Activated naive CD8-positive, alpha-beta T cell treated with anti-CD3 and anti-CD28 coated beads for 36 hours (primary cell): Measurements from ENCODE around the gene ELAVL3. TPM values are rescaled to one million over a fixed set of nuclear protein-coding genes. Genes with fewer than 3 reads are reported as not detected.
"Not testable (repeated sequence)": the region's sequence is repeated elsewhere in the genome, so short reads cannot be mapped to it uniquely, and the experiment has no call there.

ENCODE experiments used
- DNase-seq: peaks from one replicate; pipeline ENCODE4 v3.0.0; 2021
- H3K27ac Mint-ChIP-seq: one replicate; pipeline ENCODE4 v1.8.0; 2022; ENCODE audit warnings: mild to moderate bottlenecking, moderate library complexity, mixed read lengths
- H3K27me3 Mint-ChIP-seq: one replicate; pipeline ENCODE4 v1.8.0; 2022; ENCODE audit warnings: mild to moderate bottlenecking, mixed read lengths
- H3K36me3 Mint-ChIP-seq: one replicate; pipeline ENCODE4 v1.8.0; 2021; ENCODE audit warnings: mild to moderate bottlenecking, mixed read lengths
- H3K4me1 Mint-ChIP-seq: one replicate; pipeline ENCODE4 v1.8.0; 2021; ENCODE audit warnings: mixed read lengths
- H3K4me3 Mint-ChIP-seq: one replicate; pipeline ENCODE4 v1.8.0; 2022; ENCODE audit warnings: mild to moderate bottlenecking, moderate library complexity, mixed read lengths
- H3K9me3 Mint-ChIP-seq: one replicate; pipeline ENCODE4 v1.8.0; 2022; ENCODE audit warnings: mixed read lengths
- total RNA-seq, 2 experiments: library from RNA; stranded (reverse); gene quantifications; one replicate each; pipeline ENCODE4 v1.2.3, GENCODE V29; 2021

Gene ELAVL3
- total RNA-seq, 2 experiments from 2014 or later, result not detected

DNA sequence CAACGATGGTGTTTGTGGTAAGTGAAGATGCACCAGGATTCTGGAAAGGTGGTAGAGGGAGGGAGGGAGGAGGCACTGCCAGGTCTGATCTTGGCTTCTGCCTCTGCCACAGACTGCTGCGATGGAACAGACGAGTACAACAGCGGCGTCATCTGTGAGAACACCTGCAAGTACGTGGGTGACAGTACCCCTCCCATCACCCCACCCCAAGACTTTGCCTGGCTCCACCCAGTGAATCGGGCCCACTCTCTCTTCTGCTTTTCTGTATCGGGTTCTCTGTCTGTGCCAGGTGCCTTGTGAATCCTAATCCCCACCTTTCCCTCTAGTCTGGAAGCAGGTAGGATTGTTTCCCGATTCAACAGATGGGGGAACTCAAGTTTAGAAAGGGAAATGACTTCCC, 42.9 kb downstream of the ELAVL3 start:
- Mint-ChIP-seq H3K27ac (no peak overlapping the region), H3K4me1 (peaks cover 17% of the 10 kb centered on the region), H3K9me3 (no peaks in the 10 kb centered on the region), H3K36me3 (peaks cover 32% of the 10 kb centered on the region), H3K4me3 (peak overlapping the region; percentile 41), H3K27me3 (no peaks in the 10 kb centered on the region)
- DNase-seq, result no peak

DNA sequence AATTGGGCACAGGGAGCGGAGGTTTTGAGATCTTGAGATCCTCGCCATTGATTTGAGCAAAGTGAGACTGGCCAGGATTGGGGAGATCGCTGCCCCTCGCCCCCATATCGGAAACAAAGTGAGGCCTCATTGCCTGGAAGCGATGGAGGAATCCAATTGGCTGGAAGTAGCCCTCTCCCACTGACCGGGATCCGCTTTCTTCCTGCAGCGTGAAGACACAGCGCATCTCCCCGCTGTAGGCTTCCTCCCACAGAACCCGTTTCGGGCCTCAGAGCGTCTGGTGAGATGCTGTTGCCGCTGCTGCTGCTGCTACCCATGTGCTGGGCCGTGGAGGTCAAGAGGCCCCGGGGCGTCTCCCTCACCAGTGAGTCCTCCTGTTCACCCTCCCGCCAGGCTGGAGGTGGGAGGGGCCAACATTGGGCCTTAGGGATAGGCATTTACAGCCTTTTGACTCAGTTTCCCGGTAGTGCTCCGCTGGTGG, 45.0 kb downstream of the ELAVL3 start:
- H3K36me3 Mint-ChIP-seq, result peaks cover 28% of the 10 kb centered on the region
- peak overlapping the region; percentile 100 for H3K4me3 Mint-ChIP-seq
- DNase-seq, result peak; percentile 22
- peaks cover 15% of the 10 kb centered on the region for H3K4me1 Mint-ChIP-seq
- H3K27me3 Mint-ChIP-seq, result no peaks in the 10 kb centered on the region
- peak overlapping the region; percentile 100 for H3K27ac Mint-ChIP-seq
- H3K9me3 Mint-ChIP-seq, result no peaks in the 10 kb centered on the region

DNA sequence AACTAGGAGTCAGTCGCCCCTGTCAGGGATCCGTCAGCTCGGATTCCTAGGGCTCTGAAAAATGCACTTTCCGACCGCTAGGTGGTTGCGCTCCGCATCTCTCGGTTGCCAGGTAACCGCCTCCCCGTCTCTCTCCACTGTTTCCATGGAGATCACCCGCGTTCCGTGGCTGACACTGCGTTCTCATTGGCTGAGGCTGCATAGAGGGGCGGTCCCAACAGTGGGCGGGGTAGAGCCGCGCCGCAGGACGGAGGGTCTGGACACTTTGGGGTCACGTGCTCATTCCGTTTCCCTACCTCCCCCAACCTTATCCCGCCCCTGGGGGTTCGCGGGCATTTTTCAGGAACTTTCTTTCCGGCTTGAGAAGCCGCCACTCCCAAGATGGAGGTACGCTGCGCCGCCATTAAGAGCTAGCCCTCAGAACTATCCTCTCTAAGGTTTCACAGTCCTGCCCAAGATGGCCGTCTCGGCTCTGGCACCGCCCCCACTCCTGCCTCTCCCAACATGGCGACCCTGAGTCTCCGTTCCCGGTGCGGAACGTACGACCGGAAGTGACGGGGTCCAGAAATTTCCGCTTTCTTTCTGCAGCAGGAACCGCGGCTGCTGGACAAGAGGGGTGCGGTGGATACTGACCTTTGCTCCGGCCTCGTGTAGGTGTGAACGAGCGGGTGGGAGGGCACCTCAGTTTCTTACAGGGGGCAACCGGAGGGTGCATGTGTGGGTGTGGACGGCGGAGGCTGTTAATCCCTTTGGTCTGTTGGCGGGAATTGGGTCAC, 45.6 kb downstream of the ELAVL3 start, which contains the start of the genes ODAD3 and PRKCSH:
Gene ODAD3 (minus strand): TSS at position 65 of the 776 bp plus-strand sequence. CDS start 105 bp downstream, outside the sequence.
Gene PRKCSH (plus strand): TSS at position 579 of the 776 bp plus-strand sequence. CDS start 483 bp downstream, outside the sequence.
- H3K9me3 Mint-ChIP-seq, result no peaks in the 10 kb centered on the region
- peaks cover 24% of the 10 kb centered on the region for H3K36me3 Mint-ChIP-seq
- peaks cover 14% of the 10 kb centered on the region for H3K4me1 Mint-ChIP-seq
- H3K4me3 Mint-ChIP-seq, result peak within 1 kb of the TSS; percentile 100
- H3K27ac Mint-ChIP-seq, result peak within 1 kb of the TSS; percentile 100
- peak; percentile 99 for DNase-seq
- peaks cover 2% of the 10 kb centered on the region for H3K27me3 Mint-ChIP-seq

DNA sequence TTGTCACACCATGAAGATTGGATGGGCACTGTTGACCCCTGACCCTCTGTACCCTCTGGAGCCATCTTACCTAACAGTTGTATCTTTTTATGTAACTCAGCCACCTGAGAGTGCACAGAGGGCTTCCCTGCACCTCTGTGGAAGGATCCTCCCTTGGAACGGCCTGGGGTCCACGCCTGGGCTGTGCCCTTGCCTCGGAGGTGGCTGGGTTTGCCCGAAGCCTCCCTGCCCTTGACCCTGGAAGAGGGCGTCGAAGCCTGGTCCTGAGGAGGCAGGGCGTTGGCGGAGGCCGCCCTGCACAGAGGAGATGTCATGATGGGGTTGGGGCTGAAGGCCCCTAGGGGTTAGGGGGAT, 46.2 kb downstream of the ELAVL3 start:
- peaks cover 3% of the 10 kb centered on the region for H3K27me3 Mint-ChIP-seq
- H3K27ac Mint-ChIP-seq, result peak overlapping the region; percentile 100
- H3K4me3 Mint-ChIP-seq, result peak overlapping the region; percentile 100
- no peak for DNase-seq
- H3K36me3 Mint-ChIP-seq, result peaks cover 24% of the 10 kb centered on the region
- peaks cover 14% of the 10 kb centered on the region for H3K4me1 Mint-ChIP-seq
- no peaks in the 10 kb centered on the region for H3K9me3 Mint-ChIP-seq

DNA sequence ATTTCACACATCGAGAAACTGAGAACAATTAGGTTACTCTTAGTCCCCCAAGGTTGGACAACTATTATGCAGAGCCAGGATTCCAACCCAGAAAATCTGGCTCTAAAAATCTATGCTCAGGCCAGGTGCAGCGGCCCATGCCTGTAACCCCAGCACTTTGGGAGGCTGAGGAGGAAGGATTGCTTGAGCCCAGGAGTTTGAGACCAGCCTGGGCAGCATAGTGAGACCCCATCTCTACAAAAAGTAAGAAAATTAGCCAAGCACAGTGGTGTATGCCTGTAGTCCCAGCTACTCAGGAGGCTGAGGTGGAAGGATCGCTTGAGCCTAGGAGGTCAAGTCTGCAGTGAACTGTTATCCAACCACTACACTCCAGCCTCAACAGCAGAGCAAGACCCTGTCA, 47.3 kb downstream of the ELAVL3 start:
- peaks cover 14% of the 10 kb centered on the region for H3K4me1 Mint-ChIP-seq
- not testable (repeated sequence) for H3K9me3 Mint-ChIP-seq, H3K4me3 Mint-ChIP-seq, DNase-seq, H3K27ac Mint-ChIP-seq, H3K27me3 Mint-ChIP-seq
- peaks cover 24% of the 10 kb centered on the region for H3K36me3 Mint-ChIP-seq

DNA sequence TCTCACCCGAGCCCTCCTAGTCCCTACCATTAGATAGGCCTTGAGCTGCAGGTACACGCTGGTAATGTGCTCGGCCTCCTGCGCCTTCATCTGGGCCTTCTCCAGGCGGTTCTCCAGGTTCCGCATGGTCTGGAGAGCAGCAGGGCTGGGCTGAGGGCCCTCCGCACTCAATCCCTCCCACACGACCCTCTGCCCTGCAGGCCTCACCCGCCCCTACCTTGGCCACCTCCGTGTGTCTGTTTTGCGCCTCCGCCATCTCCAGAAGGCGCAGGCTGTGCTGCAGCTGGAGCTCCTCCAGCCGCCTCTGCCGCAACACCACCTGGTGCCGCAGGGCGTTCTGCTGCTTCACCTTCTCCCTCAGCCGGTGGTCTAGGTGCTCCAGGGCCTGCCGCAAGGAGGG, 54.2 kb downstream of the ELAVL3 start:
- Mint-ChIP-seq H3K4me3 (no peak overlapping the region), H3K27ac (no peak overlapping the region), H3K36me3 (no peaks in the 10 kb centered on the region)

DNA sequence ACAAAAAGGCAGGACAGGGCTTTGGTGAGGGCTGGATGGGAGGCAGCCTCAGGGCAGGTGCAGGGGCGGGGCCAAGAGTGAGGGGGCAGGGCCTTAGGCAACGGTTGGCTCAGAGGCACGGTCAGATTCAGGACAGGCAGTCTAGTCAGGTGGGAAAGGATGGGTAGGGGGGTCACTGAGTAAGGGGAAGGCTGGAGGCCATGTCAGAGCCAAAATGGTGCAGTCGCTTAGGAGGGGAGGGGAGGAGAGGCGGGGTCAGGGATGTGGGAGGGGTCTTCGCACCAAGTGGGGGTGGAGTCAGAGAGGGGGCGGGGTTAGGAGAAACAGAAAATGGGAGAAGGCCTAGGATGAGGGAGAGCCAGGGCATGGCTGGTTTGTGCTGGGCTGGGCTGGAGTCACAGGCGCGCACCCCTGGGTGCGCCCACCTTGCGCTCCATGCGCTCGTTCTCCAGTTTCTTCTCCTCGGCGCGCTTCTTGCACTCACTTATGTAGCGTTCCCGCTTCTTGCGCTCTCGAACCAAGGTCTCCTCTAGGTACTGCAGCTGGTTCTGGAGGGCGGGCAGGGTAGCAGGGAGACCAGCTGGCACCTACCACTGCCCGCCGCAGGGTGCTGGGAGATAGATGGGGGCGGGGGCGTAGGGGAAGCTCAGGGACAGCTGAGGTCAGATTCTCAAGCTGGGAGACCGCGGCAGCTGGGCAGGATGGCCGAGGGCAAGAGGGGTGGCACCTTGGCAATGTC, 55.0 kb downstream of the ELAVL3 start:
- Mint-ChIP-seq H3K4me3 (no peak overlapping the region), H3K4me1 (peaks cover 18% of the 10 kb centered on the region), H3K36me3 (no peaks in the 10 kb centered on the region), H3K27me3 (peaks cover 41% of the 10 kb centered on the region), H3K9me3 (no peaks in the 10 kb centered on the region), H3K27ac (no peak overlapping the region)
- DNase-seq, result no peak

More for the DNA sequence above, 54.2 kb downstream of the ELAVL3 start:
- Mint-ChIP-seq H3K9me3 (no peaks in the 10 kb centered on the region), H3K27me3 (peaks cover 33% of the 10 kb centered on the region), H3K4me1 (peaks cover 12% of the 10 kb centered on the region)
- no peak for DNase-seq

DNA sequence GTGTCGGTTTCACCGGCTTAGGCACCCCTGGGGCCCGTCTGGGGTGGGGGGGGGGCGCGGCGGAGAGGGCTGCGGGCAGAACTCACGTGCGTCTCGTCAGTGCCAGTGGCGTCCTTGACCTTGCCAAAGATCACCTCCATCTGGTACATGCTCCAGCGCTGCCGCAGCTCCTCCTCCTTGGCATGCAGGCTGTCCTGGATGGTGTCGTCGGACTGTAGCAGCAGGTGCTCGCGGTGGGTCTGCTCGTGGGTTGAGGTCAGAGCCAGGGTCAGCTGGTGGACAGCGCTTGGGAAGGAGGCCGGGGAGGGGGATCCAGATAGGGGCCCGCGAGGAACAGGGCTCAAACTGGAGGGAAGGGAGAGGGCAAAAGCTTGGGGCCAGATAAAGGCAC, 57.1 kb downstream of the ELAVL3 start:
- Mint-ChIP-seq H3K4me3 (no peak overlapping the region), H3K9me3 (no peaks in the 10 kb centered on the region), H3K4me1 (peaks cover 26% of the 10 kb centered on the region), H3K27ac (no peak overlapping the region), H3K36me3 (no peaks in the 10 kb centered on the region), H3K27me3 (peaks cover 58% of the 10 kb centered on the region)
- no peak for DNase-seq

DNA sequence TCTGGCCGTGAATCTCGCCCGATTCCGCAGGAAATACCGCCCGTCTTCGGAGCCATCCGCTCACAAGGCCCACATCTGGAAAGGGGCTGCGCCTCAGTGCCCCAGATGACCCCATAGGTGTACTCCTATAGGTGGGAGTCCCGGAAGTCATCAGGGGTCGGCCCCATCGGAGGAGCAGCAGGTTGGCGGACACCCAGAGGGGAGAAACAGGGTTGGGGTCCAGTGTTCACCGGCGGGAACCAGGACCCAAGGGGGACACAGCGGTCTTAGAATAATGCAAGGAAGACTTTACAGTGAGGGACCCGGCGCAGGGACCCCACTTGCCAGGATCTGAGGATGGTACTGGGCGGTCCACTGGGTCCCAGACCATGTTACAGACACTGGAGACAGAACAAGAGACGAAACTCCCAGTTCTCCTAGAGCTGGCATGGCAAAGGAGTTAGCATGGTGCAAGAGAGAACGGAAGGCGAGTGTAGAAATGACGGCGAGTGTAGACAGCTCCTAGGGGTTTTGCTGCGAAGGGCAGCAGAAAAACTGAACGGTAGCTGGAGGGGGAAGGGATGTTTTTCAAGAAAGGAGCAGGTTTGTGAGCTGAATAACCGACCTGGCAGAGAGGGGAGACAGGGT, 57.6 kb downstream of the ELAVL3 start:
- H3K4me3 Mint-ChIP-seq, result no peak overlapping the region
- peaks cover 63% of the 10 kb centered on the region for H3K27me3 Mint-ChIP-seq
- no peak overlapping the region for H3K27ac Mint-ChIP-seq
- DNase-seq, result no peak
- no peaks in the 10 kb centered on the region for H3K36me3 Mint-ChIP-seq
- H3K4me1 Mint-ChIP-seq, result peaks cover 27% of the 10 kb centered on the region
- no peaks in the 10 kb centered on the region for H3K9me3 Mint-ChIP-seq

DNA sequence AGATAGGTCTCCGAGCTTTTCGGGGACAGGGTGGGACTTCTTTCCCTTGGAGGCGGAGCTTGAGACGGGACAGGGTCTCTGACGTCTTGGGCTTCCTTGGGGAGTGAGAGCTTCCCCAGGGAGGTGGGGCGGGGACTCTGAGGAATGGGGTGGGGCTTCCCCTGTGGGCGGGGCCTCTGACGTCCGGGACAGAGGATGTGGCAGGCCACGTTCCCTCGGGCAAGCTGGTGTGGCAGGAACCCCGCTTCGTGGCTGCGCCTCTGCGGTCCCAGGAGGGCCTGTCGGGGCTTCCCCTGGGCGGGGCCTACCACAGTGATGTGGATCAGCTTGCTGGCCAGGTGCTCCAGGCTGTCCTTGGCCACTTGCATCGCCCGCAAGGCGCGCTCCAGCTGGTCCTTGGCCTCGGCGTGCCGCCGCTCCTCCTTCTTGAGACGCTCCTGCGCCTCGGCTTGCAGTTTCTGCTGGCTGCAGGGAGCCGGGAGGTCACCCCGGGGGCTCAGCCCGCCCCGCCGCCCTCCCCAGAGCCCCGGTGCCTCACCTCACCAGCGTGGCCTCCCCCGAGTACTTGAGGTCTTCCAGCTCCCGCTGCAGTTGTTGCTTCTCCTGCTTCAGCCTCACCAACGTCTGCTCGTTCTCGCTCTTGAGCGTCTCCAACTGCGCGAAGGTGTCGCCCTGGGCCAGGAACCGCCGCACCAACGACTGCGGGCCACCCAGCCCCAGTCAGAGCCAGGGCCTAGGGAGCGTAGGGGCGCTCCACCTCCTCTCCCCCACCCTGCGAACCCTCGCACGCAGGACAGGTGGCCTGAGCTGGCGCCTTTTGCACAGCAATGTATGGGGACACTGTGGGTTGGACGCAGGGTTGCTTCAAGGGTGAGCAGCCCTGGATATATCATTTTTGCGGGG, 58.4 kb downstream of the ELAVL3 start:
- H3K4me1 Mint-ChIP-seq, result peaks cover 27% of the 10 kb centered on the region
- H3K9me3 Mint-ChIP-seq, result no peaks in the 10 kb centered on the region
- H3K27me3 Mint-ChIP-seq, result peaks cover 71% of the 10 kb centered on the region
- no peaks in the 10 kb centered on the region for H3K36me3 Mint-ChIP-seq
- peak; percentile 74 for DNase-seq
- H3K4me3 Mint-ChIP-seq, result peak overlapping the region; percentile 53
- H3K27ac Mint-ChIP-seq, result no peak overlapping the region

DNA sequence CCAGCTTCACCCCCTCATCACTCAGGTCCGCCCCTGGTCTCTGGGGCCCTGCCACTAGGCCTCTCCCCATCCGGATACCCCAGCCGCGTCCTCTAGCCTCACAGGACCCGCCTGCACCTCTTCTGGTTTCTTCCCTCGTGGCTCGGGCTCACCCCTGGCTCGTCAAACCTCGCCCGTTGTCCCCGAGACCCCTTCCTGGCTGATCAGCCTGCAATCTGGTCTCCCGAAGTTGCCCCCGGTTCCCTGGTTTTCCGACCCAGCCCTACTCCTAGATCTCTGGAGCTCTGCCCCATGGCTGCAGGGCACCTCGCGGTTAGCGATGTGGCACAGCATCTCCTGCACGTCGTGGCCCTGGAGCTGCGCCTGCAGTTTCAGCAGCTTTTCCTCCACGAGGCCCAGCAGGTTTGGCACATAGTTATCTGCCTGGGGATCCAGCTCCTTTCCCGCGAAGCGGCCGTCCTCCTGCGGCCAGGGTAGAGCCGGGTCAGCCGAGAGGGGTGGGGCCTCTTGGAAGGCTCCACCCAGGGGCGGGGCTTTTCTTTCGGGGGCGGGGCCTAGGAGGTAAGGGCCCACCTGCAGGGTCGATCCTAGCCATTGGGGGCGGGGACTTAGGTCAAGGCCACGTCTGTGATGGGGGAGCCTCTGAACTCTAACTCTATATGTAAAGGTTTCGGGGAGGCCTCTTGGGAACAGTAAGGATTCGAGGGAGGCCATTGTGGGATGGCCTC, 59.3 kb downstream of the ELAVL3 start:
- Mint-ChIP-seq H3K36me3 (no peaks in the 10 kb centered on the region), H3K9me3 (no peaks in the 10 kb centered on the region), H3K4me1 (peaks cover 27% of the 10 kb centered on the region), H3K27me3 (peaks cover 75% of the 10 kb centered on the region), H3K4me3 (peak overlapping the region; percentile 50), H3K27ac (no peak overlapping the region)
- peak; percentile 43 for DNase-seq

DNA sequence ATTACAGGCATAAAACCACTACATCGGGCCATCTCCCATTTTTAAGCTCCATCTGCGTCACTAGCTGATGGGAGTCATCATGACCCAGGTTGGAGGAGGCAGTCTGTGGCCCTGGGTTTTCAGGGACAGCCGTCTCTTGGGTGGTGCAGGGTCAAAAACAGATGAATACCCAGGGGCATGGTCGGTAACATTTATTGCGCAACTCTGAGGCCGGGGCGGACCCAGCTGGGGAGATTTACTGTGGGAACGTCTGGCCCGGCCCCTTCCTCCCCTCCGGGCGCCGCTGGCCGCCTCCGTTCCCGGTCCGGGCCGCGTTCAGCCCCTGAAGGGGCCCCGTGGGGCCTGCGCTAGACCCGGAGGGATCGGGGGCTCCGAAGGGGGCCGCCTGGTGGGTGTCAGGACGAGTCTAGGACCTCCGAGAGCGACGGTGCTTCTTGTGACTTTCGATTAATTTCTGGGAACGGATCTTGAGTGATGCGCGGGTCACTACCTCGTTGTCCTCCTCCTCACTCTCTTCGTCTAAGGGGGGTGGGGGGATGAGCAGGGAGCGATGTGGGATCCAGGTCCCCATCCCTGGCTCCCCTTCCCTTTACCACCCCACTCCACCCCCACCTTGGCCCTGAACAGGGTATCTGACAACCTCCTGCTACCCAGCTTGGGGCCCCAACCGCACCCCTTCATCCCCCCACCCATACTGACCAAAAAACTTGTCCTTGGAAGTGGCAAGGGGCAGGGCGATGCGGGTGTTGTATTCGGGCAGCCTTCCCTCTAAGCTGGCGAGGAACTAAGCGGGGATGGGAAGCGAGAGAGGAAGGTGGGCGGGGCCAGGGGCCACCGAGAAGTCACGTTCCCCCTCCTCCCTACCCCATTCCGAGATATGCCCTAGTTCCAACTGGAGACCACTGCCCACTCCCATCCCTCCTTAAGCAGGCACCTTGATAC, 60.1 kb downstream of the ELAVL3 start:
- H3K27me3 Mint-ChIP-seq, result peaks cover 79% of the 10 kb centered on the region
- no peak overlapping the region for H3K27ac Mint-ChIP-seq
- H3K4me3 Mint-ChIP-seq, result peak overlapping the region; percentile 42
- H3K36me3 Mint-ChIP-seq, result no peaks in the 10 kb centered on the region
- no peaks in the 10 kb centered on the region for H3K9me3 Mint-ChIP-seq
- H3K4me1 Mint-ChIP-seq, result peaks cover 27% of the 10 kb centered on the region
- DNase-seq, result no peak
